HEK293T (cell line): ENCODE measurements around the gene MSI1.

Experiments
- CTCF ChIA-PET: fragments of 350-600 bp; formaldehyde crosslinking; extraction: SDS; loops from one replicate; lab custom pipeline; 2021; ENCODE audit warnings: antibody characterized with exemption, inconsistent platforms; lab: Yijun Ruan, JAX
- POLR2A ChIA-PET: fragments of 350-600 bp; formaldehyde crosslinking; extraction: SDS; loops from one replicate; lab custom pipeline; 2020; ENCODE audit warnings: antibody characterized with exemption, inconsistent platforms; lab: Yijun Ruan, JAX
- DNase-seq: peaks from one replicate; pipeline ENCODE4 v3.0.0; 2012; ENCODE audit warnings: mixed read lengths; ENCODE audit errors: extremely low spot score
- ARNT ChIP-seq: fragments of 450-650 bp; IDR thresholded peaks from 2 replicates; pipeline ENCODE4 v1.6.1; 2017; ENCODE audit warnings: mild to moderate bottlenecking
- BHLHE40 ChIP-seq: fragments of 450-650 bp; IDR thresholded peaks from 2 replicates; pipeline ENCODE4 v1.6.1; 2016; ENCODE audit warnings: mild to moderate bottlenecking, moderate library complexity, borderline replicate concordance
- CTBP1 ChIP-seq: fragments of 450-650 bp; IDR thresholded peaks from 2 replicates; pipeline ENCODE4 v1.6.1; 2016; ENCODE audit warnings: borderline replicate concordance
- ELF4 ChIP-seq: fragments of 450-650 bp; IDR thresholded peaks from 2 replicates; pipeline ENCODE4 v1.6.1; 2017; ENCODE audit warnings: antibody characterized with exemption
- FOXA1 ChIP-seq: fragments of 450-650 bp; IDR thresholded peaks from 2 replicates; pipeline ENCODE4 v1.6.1; 2016; ENCODE audit warnings: mild to moderate bottlenecking
- FOXK2 ChIP-seq: fragments of 450-650 bp; IDR thresholded peaks from 2 replicates; pipeline ENCODE4 v1.6.1; 2016; ENCODE audit warnings: mild to moderate bottlenecking
- FOXM1 ChIP-seq: fragments of 450-650 bp; IDR thresholded peaks from 2 replicates; pipeline ENCODE4 v1.6.1; 2017; ENCODE audit warnings: mild to moderate bottlenecking, borderline replicate concordance
- HDGF ChIP-seq: fragments of 450-650 bp; IDR thresholded peaks from 2 replicates; pipeline ENCODE4 v1.6.1; 2017; ENCODE audit warnings: antibody characterized with exemption, borderline replicate concordance
- L3MBTL2 ChIP-seq: fragments of 450-650 bp; conservative IDR thresholded peaks from 2 replicates; pipeline ENCODE4 v1.6.1; 2016; ENCODE audit warnings: mild to moderate bottlenecking
- LEF1 ChIP-seq: fragments of 450-650 bp; IDR thresholded peaks from 2 replicates; pipeline ENCODE4 v1.6.1; 2017; ENCODE audit warnings: mild to moderate bottlenecking, borderline replicate concordance
- NFRKB ChIP-seq: fragments of 450-650 bp; IDR thresholded peaks from 2 replicates; pipeline ENCODE4 v1.6.1; 2016; ENCODE audit warnings: mild to moderate bottlenecking, moderate library complexity
- SP1 ChIP-seq: fragments of 450-650 bp; IDR thresholded peaks from 2 replicates; pipeline ENCODE4 v1.6.1; 2017
- SUZ12 ChIP-seq: fragments of 450-650 bp; IDR thresholded peaks from 2 replicates; pipeline ENCODE4 v1.6.1; 2016; ENCODE audit warnings: mild to moderate bottlenecking
- TARDBP ChIP-seq: fragments of 450-650 bp; IDR thresholded peaks from 2 replicates; pipeline ENCODE4 v1.6.1; 2016
- ZNF384 ChIP-seq: fragments of 450-650 bp; IDR thresholded peaks from 2 replicates; pipeline ENCODE4 v1.6.1; 2016
- TF ChIP-seq, protein P1 (sequence below): fragments of 450-650 bp; IDR thresholded peaks from 2 replicates; pipeline ENCODE4 v1.6.1; 2016

Gene MSI1

DNA sequence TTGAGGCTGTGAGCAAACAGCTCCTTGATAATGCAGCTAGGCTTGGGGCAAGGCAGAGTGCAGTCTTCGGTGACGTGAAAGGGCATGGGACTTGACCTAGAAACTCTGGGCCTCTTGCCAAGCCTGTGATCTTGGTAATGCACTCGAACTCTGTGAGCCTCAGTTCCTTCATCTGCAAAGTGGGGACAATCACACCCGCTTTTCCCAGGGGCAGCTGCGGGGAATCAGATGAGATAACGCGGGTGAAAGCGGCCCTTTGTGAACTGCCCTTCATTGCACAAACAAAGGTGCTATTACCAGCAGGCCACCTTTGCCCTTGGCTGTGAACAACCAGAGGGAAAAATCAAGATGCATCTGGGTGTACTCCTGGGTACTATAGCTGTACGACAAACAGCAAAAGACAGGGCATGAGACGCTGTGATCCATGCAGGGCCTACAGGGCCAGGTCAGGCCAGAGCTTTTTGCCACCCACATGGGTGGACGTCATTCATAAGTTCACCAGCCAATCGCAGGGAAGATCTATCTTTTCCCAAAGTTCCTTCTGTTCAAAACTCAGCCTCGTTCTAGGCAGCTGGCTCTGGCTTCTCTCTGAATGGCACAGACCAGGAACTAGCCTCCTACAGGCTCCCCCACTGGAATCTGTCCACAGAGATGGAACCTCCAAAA lies 3.2 kb downstream of the MSI1 start:
- DNase-seq = no peak
- ChIA-PET POLR2A (interaction anchor here (1.1 to 2.9 kb wide), 2 partner anchors 11 to 71 kb away, joined by 3 to 18 read pairs; no protein-coding TSS in a partner anchor), CTCF (interaction anchor here (2.8 kb wide), 1 partner anchor 16 kb away, joined by 17 read pairs; no protein-coding TSS in a partner anchor)
- no peak for TF ChIP-seq LEF1
- TF ChIP-seq BHLHE40 = no peak
- TF ChIP-seq FOXA1 = no peak
- no peak for TF ChIP-seq L3MBTL2
- TF ChIP-seq ZNF384 = no peak
- no peak for TF ChIP-seq CTBP1
- no peak for TF ChIP-seq SUZ12
- no peak for TF ChIP-seq FOXM1
- no peak for TF ChIP-seq TARDBP
- TF ChIP-seq, protein P1, sequence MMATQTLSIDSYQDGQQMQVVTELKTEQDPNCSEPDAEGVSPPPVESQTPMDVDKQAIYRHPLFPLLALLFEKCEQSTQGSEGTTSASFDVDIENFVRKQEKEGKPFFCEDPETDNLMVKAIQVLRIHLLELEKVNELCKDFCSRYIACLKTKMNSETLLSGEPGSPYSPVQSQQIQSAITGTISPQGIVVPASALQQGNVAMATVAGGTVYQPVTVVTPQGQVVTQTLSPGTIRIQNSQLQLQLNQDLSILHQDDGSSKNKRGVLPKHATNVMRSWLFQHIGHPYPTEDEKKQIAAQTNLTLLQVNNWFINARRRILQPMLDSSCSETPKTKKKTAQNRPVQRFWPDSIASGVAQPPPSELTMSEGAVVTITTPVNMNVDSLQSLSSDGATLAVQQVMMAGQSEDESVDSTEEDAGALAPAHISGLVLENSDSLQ = no peak
- TF ChIP-seq SP1 = no peak
- TF ChIP-seq ELF4 = no peak
- TF ChIP-seq NFRKB = no peak
- TF ChIP-seq ARNT = no peak
- no peak for TF ChIP-seq FOXK2

DNA sequence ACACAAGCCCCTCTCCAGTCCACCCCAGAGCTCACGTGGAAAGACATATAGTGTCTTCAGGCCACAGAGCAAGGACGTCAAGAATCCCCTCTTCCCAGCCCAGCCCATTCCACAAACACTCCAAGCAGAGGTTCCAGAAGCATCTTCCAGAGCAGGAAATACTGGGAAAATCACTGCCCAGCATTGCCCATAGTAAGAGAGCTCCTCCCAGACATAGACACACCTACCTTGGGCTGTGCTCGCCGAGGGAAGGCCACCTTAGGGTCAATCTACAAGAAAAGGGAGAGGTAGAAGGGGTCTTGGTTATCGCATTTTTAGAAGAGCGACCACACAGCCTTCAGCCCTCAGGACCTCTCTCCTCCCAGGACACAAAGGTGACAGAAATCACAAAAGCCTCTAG lies 4.5 kb downstream of the MSI1 start:
- CTCF ChIA-PET = no interaction called here
- DNase-seq = no peak
- POLR2A ChIA-PET = interaction anchor here (1.1 to 1.4 kb wide), 2 partner anchors 47 to 65 kb away, joined by 3 to 4 read pairs; no protein-coding TSS in a partner anchor
- TF ChIP-seq FOXM1 (no peak), NFRKB (no peak), ZNF384 (no peak), FOXA1 (no peak), FOXK2 (no peak), TARDBP (no peak), BHLHE40 (no peak), SP1 (no peak), CTBP1 (no peak), SUZ12 (no peak), LEF1 (no peak), HDGF (no peak), L3MBTL2 (no peak), ARNT (no peak), ELF4 (no peak)
- TF ChIP-seq, protein P1 = no peak

DNA sequence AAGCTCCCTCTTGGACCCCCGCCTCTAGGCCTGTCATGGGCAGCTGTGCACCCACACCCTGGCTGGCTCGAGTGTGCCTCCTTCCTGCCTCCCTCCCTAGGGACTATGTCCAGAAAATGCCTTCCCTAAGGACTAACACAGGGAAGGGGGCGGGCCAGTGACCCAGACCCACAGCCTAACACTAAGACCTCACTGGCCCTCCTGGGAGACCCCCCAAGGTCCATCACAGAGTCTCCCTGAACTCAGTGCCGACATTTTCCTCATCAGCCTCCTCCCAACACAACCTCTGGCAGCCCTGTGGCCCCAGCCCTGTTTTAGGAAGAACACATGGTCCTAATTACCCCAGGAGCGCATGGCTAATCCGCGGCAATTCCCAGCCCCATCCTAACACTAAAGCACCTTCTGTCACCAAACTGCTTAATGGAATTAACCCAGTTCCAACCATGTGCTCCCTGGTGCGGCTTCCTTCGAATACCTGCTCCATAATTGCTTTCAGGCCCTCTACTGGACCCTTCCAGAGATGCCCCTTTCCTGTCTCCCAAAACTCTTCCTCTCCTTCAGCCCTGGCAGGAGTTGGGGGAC lies 5.6 kb downstream of the MSI1 start:
- CTCF ChIA-PET = no interaction called here
- DNase-seq = no peak
- POLR2A ChIA-PET = interaction anchor here (0.7 to 1.4 kb wide), 3 partner anchors 46 to 315 kb away, joined by 3 to 4 read pairs (median 3); no protein-coding TSS in a partner anchor
- TF ChIP-seq, protein P1 = no peak
- TF ChIP-seq L3MBTL2 = no peak

DNA sequence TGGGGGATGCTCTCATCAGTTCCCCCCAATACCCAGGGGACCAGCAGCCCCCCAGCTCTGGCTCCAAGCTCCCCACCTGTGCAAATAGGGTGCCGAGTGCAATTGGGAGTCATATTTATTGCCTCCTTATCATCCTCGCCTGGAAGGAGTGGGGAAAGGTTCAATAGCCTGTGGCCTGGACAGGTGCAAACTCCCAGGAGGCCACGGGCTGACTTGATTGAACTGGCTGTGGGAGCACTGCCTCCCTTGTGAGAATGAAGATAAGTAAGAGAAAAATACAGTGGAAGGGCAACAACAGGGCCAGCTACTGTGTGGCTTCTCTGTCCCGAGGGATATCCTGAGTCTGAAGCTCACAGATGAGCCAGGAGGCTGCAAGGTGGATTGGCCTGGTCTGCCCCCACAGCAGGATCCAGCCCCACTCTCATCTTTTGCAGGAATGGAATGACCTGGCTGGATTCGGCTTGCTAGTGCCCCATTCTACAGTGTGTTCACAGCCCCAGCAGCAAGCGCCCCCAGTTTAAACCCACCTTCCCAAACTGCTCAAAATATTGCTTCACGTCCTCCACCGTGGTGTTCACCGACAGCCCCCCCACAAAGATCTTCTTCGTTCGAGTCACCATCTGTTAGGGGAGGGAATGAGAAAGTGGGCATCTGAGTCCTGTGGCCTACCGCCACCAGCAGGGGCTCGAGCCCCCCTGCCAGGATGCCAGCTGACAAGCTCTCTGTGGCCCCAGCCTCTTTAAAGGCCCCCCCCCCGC lies 6.3 kb downstream of the MSI1 start:
- POLR2A ChIA-PET = no interaction called here

DNA sequence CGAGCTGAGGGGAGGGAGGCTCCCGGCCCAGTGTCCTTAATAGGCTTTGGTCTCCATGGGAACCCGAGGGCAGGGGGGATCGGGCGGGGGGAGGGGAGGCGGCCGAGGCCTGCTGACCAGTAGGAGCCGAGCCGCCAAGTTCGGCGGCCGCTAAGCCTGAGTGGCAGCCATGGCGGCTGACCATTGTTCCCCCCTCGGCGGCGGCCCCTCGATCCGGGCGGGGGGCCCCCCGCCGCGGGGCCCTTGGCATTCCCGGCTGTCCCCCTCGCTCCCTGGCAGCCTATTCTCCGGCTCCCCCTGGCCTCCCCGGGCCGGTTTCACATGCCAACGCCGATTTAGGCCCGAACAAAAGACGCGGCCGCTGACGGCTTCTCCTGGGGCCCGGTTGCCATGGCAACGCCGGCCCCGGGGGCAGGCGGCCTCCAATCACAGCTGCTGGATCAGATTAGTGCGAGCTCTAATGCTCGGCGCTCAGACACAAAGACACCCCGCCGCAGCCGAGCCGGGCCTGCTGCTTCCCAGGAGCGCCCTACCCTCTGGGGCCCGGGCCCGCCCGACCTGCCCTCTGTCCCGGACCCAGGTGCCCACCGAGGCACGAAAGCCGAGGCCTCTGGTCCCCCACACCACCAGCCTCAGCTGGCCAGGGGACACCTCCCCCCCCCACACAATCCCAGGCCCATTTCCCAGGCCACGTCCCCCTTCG lies 7.3 kb downstream of the MSI1 start:
- POLR2A ChIA-PET = no interaction called here
- TF ChIP-seq CTBP1 = no peak
- TF ChIP-seq ELF4 = no peak
- TF ChIP-seq SP1 = no peak
- no peak for TF ChIP-seq HDGF
- TF ChIP-seq L3MBTL2 = no peak
- TF ChIP-seq ARNT = no peak
- no peak for TF ChIP-seq BHLHE40
- TF ChIP-seq ZNF384 = no peak
- no peak for TF ChIP-seq FOXK2
- no peak for TF ChIP-seq FOXM1
- TF ChIP-seq FOXA1 = no peak
- TF ChIP-seq, protein P1 = no peak
- no peak for TF ChIP-seq SUZ12
- no peak for TF ChIP-seq NFRKB
- CTCF ChIA-PET = no interaction called here
- no peak for DNase-seq

More for the DNA sequence above, 6.3 kb downstream of the MSI1 start:
- no peak for TF ChIP-seq FOXA1
- no peak for TF ChIP-seq L3MBTL2
- no peak for TF ChIP-seq FOXK2
- TF ChIP-seq BHLHE40 = no peak
- TF ChIP-seq NFRKB = no peak
- no peak for TF ChIP-seq FOXM1
- TF ChIP-seq ARNT = no peak
- no peak for TF ChIP-seq ELF4
- CTCF ChIA-PET = no interaction called here
- no peak for DNase-seq
